Fibroblast of pulmonary artery (primary cell): ENCODE data around the gene ATG16L1.
A peak's percentile ranks its signal among the peaks of the same experiment; 100 is the strongest.

ENCODE experiments used
- DNase-seq: peaks from one replicate; pipeline ENCODE4 v3.0.0-alpha.2; 2010; ENCODE audit warnings: low read depth
- H3K4me3 ChIP-seq: replicated peaks from 2 replicates; pipeline ENCODE4 v1.5.1; 2011; ENCODE audit warnings: low read depth, mild to moderate bottlenecking, control low read depth, low read length, moderate library complexity
- TF ChIP-seq, protein P1 (sequence below): IDR thresholded peaks from 2 replicates; pipeline ENCODE4 v1.5.1; 2011; ENCODE audit warnings: mild to moderate bottlenecking, control low read depth, low read length, inconsistent platforms; ENCODE audit errors: missing control alignments

Gene ATG16L1

DNA sequence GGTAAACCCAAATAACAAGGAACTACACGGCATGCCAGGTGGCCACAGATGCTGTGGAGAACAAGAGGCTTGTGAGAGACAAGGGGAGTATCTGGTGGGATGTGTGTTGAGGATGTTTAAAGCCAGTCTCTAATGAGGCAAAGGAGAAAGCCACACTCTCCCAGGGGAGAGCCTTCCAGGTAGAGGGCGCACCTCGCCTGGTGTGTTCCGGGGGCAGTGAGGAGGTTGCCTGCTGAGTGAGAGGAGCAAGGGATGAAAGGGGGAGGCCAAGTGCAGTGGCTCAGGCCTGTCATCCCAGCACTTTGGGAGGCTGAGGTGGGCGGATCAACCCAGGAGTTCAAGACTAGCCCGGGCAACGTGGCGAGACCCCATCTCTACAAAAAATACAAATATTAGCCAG, 72.4 kb downstream of the ATG16L1 start:
- TF ChIP-seq, protein P1, sequence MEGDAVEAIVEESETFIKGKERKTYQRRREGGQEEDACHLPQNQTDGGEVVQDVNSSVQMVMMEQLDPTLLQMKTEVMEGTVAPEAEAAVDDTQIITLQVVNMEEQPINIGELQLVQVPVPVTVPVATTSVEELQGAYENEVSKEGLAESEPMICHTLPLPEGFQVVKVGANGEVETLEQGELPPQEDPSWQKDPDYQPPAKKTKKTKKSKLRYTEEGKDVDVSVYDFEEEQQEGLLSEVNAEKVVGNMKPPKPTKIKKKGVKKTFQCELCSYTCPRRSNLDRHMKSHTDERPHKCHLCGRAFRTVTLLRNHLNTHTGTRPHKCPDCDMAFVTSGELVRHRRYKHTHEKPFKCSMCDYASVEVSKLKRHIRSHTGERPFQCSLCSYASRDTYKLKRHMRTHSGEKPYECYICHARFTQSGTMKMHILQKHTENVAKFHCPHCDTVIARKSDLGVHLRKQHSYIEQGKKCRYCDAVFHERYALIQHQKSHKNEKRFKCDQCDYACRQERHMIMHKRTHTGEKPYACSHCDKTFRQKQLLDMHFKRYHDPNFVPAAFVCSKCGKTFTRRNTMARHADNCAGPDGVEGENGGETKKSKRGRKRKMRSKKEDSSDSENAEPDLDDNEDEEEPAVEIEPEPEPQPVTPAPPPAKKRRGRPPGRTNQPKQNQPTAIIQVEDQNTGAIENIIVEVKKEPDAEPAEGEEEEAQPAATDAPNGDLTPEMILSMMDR, result no peak
- DNase-seq, result no peak
- no peak overlapping the region for H3K4me3 ChIP-seq

DNA sequence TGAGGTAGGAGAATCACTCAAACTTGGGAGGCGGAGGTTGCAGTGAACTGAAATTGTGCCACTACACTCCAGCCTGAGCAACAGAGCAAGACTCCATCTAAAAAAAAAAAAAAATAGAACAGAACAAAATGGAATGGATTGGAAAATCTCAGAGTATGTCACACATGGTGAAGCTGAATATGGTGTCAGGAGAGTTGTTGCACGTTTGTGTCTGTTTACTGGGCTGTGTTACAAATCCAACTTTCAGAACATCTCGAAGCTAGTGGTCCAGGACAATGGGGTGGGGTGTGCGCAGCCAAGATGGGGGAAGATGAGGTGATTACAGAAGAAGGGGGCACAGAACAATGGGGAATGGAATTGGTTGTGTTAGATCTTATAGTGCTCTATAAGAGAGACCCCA, 73.8 kb downstream of the ATG16L1 start:
- no peak for DNase-seq
- TF ChIP-seq, protein P1, result no peak
- H3K4me3 ChIP-seq, result no peak overlapping the region

DNA sequence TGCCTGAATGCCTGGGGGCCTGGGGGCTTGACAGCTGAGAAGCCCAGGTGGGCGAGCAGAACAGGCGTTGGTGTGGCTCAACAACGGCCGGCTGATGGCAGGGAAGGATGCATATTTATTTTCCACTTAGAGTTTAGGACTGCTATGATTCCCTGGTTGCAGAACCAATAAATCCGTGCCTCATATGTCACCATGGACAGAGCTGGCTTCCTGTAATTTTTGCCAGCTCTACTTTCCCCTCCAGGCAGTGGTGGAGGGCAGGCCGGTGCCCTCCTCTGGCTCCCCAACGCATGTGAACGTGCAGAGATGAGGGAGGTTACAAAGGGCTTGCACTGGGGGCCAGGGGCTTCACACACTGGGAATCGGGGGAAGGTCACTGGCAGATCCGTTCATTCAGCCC, 74.3 kb downstream of the ATG16L1 start:
- no peak overlapping the region for H3K4me3 ChIP-seq
- DNase-seq, result no peak
- TF ChIP-seq, protein P1, result no peak

DNA sequence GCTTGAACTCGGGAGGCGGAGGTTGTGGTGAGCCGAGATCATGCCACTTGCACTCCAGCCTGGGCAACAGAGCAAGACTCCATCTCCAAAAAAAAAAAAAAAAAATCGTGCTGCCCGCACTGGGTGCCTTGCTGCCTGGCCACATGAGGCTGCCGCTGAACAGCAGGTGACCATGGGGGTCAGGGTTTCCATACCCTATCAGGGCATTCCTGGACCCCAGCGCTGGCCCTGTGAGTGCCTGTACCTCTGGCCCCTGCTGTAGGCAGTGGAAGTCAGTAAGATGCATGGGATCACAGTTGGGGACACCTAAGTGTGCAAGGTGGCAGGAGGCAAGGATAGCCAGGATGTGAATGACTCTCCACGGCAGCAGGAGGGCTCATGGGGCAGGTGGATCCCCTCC, 75.0 kb downstream of the ATG16L1 start:
- no peak overlapping the region for H3K4me3 ChIP-seq
- TF ChIP-seq, protein P1, result no peak
- no peak for DNase-seq

DNA sequence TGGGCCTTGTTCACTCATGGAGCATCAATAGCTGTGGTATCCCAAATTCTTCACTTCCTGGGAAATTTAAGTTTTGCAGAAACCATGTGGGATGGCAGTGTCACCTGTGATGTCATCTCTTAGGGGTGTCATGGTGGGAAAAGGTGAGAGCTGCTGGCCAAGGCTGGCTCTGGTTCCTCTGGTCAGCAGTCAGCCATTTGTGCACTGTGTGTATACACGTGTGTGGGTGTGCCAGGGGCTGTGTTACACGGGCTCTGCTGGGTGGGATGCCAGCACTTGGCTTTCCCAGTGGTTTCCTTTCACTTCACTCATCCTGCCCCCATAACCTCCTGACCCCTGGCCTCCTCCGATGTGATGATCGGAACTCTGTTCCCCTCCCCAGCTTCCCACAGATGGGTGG, 77.4 kb downstream of the ATG16L1 start:
- no peak for DNase-seq
- no peak overlapping the region for H3K4me3 ChIP-seq
- TF ChIP-seq, protein P1, result no peak

DNA sequence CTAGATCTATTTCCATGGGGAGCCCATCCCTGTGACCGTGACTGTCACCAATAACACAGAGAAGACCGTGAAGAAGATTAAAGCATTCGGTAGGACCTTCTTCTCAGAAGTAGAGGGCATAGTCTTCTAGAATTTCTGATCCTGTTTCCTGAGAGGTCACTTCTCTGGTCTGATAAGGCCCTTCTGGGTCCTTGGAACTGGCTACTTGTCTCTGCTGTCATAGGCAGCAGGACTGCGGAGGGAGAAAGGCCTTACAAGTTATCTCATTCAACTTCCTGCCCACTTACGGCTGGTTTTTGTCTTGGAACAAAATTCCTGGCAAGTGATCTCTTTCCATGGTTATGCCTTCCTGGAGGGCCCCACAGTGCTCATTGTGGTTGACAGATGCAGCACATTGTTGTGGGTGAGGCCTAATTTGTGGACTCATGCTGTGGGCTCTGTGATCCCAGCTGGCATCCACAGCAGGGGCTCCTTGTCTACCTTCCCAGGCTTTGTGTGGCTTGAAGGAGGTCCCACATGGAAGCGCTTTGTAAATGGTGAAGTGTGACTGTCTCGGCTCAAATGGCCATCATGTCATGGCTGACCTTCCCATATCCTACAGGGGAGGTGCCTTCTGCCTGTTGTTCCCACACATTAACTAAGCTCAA, 78.1 kb downstream of the ATG16L1 start:
- TF ChIP-seq, protein P1, result no peak
- H3K4me3 ChIP-seq, result no peak overlapping the region
- DNase-seq, result peak; percentile 71

DNA sequence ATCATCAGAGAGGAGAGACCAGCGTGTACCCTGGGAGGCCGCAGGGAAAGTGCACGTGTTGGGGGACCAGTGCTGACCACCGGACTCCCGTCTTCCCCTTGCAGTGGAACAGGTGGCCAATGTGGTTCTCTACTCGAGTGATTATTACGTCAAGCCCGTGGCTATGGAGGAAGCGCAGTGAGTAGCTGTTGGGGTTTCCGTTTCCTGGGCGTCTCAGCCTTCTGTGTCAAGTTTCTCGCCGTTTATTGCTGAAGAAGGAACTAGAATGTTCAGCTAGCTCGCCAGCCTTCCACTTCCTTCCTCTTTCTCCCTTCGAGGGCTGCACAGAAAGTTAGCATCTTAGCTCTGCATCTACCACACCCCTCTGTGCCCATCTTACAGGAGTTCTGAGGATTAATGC, 80.1 kb downstream of the ATG16L1 start:
- DNase-seq, result no peak
- TF ChIP-seq, protein P1, result no peak

More for the DNA sequence above, 80.1 kb downstream of the ATG16L1 start:
- H3K4me3 ChIP-seq, result no peak overlapping the region
